HG02588 (cell line): Measurements from ENCODE around the gene PLEKHA6.

Source experiments
- ATAC-seq: cut with Tn5 transposase; IDR thresholded peaks from one replicate; pipeline ENCODE4 v1.9.1; 2021; ENCODE audit warnings: mild to moderate bottlenecking, moderate library complexity; ENCODE audit not compliant: unreplicated experiment

Gene PLEKHA6

DNA sequence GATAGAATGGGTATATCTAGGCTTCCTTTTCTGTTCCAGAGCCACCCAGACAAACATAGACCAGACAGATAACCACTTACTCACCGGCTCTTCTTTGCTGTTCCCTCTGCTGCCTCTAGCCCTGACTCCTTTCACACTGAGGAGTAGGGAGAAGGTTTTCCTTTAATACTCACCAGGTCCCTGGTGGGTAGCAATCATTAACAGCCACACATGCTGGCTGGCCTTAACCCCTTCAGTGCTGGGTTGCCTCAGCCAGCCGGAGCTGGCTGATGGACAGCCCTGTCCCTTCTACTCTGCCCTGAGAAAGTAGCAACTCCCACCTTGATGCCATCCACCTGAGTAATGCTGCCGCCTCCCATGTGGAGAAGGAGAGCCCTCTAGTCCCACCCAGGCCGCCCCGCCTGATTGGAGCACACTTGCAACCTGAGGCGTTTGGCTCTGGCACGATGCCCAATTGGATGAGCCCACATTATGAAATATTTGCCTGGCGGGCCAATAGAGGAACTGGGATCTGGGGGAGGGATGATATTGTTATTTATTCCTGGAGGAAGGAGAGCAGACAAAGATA is 71.6 kb downstream of the PLEKHA6 start:
- ATAC-seq = no peak

DNA sequence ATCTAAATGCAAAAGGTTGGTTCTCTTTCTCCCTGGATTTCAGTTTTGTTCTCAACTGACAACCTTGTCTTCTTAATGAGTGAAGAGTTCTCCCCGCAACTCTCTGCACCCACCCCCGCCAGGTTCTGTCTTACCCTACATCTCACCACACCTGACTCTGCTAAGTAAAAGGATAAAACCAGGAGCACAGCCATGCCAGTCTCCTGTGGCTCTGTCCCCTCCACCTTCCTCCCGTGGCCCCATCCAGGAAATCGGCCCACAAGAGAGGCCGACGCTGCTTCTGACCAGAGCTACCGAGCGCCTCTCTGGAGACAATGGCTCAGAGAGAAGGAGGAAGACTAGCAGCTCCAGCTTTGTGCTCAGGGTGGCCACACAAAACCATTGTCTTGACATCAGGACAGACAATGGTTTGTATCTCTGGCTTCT is 72.2 kb downstream of the PLEKHA6 start:
- no peak for ATAC-seq

DNA sequence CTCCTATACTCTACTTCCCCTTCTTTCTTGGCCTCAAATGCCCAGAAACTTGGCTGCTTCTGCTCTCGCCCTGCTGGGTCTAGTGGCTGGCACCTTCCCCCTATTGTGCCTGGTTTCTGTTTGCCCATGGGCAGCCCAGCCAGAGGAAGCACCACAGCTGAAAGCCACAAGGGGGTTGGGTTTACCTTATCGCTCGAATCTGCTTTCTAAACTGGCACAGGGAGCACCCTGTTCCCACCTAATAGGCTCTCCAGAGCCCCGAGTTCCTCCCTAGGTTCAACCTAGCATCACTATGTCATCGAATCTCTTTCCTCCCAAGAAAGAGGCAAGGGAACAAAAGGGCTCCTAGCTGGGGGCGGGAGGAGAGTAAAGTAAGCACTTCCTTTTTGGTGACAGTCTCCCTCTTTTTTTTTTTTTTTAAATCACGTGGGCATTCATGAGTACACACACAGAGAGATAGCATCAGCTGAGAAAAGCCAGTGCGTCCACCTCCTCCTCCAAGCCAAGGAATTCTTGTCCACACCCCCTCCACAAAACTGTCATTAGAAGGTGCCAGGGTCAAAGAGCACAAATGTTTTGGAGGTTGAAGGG is 72.8 kb downstream of the PLEKHA6 start:
- no peak for ATAC-seq

DNA sequence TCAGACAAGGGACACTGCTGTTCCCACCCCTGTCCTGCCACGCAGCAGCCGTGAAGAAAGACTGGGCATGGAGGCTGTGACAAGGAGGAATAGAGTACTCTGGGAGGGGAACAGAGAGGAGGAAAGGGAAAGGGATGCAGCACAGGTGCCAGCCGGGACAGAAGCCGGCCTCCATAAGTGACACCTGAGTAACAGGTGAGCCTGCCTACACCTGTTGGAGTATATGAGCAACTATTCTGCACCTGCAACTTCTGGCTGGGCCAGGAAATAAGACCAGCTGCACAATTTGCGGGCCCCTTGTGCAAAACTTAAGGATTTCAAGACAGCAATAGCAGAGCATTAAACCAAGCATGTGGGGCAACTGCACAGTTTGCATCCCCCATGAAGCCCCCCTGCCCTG is 73.4 kb downstream of the PLEKHA6 start:
- no peak for ATAC-seq

DNA sequence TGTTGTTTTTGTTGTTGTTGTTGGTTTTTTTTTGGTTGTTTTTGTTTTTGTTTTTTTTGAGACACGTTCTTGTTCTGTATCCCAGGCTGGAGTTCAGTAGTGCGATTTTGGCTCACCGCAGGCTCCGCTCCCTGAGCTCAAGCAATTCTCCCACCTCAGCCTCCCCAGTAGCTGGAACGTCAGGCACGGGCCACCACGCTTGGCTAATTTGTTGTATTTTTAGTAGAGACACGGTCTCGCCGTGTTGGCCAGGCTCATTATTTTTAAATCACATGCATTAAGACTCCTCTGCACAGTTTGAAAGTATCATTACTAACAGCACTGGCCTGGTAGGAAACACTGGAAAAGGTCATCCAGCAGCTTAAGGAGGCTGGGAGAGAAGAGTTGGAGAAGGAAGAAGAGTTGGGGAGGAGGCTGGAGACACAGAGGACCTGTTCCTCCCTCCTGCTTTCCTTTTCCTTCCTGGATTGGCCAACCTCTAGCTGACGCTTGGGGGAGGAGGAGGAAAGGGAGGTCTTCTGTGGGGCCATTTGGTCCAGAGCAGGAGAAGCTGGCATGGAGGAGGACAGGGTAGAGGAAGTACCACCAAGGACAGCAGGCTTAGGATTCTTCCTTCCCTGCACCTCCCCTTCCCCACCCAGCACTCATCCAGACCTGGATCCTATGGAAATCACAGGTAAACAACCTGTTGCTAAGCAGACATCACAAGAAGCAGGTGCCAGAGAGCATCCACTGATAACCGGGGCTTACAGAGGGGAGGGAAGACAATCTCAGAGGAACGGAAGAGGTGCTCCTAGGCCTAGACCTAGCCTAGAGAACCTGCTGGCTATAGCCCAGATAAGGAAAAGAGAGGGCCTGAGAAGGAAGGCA is 74.1 kb downstream of the PLEKHA6 start:
- ATAC-seq = no peak

DNA sequence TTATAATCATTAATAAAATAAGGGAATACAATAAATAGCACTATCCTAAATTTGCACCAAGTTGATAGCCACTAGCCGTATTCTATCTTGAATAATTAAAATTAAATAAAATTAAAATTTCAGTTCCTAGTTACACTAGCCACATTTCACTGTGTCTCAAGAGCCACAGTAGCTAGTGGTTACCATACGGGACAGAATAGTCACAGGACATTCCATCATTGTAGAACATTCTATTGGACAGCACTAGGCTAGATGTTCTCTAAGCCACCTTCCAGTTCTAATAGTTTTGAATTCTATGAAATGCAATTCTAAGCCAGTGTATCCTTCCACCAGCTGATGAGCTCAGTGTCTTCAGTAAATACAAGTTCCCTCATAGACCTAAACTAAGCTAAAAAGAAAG is 74.8 kb downstream of the PLEKHA6 start:
- no peak for ATAC-seq

DNA sequence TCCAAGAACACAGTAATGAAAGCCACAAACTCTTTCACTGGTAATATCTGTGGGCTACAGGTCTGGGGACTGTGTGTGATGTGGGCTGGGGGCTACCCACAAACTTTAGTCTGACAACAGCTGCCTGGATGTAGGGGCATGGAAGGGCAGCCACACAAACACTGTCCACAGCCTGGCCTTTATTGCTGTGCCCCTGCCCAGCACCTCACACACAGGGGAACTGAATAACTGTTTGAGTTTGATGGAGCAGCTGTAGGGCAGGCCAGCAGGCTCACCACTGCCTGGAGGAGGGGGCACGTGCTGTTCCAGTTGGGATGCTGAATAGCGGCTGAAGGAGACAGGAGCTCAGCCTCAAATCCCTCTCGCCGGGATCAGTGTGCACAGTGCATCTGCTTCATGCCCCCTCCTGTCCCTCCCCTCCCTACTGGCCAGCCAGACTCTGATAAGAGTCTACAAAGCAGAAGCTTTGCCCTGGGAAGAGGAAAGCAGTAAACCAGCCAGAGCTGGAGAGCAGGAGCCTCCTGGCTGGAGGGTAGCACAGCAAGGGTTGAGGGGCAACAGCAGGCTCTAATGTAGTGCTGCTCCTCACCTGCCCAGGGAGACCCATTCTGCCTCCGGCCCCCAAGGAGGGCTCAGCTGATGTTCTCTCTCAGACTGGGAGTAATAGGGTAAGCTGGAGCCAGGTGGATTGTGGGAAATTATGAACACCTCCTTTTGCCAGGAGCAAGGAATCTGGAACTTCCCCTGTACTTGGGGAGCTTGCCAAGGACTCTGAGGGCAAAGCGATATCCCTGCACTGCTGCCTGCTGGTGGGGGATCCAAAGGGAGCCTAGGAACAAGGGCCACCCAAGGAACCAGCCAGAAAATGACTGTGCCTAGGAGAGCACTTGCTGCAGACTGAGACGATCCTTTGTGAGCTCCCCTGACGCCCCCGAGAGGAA is 75.7 kb downstream of the PLEKHA6 start:
- no peak for ATAC-seq

DNA sequence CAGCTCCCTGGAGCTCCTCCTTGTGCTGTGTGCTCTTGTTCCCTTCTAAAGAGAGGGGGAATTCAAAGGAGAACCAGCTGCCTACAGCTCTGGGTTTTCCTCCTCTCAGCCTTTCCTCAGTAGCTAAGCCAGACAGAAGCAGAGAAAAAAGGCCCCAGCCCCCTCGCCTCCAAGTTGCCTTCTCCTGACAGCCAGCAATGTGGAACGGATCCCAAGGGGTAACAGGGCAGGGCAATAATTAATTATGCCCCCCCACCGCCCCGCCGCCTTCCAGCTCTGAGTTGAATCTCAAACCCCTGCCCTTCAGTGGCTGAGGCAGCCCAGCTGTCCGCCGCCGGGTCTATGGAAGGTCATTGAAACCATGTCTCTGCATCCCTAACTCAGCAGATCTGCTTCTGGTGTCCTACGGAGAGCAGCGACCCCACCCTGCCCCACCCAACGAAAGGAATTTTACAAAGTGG is 76.9 kb downstream of the PLEKHA6 start:
- no peak for ATAC-seq

DNA sequence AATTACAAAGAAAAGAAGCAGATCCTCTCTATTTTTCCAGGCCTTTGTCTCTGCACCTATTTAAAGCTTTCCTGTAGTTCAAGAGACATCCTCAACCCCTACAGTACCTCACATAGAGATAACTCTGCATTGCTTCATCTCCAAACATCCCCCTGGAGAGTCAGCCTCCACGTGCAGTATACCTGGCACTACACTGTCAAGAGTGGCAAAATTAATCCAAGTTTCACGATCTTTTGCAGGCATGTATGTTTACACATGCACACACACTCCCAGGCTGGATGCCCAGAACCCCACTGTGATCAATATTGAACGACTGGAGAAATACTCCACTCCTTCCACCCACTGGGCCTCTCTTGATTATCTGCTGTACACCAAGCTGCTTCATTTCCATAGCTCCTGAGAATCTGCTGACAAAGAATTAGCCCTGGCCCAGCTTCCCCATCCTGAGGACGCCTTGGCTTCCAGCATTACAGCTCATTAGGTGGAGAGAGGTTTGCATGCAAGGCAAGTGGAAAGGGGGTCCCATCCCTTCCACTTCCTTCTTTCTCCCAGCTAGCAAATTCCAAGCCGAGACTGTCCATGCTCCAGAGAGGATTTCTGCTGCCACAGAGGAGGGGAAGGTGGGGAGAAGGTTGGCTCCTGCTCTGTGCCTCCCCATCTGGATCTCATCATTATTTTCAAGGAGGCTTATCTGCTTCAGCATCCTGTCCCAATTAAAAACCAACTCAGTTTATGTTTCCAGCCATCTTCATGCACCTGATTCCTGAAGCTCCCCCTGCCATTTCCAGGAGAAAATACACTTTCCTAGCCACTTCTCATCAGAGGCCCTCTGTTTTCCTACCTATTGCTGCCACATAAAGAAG is 79.4 kb downstream of the PLEKHA6 start:
- no peak for ATAC-seq

DNA sequence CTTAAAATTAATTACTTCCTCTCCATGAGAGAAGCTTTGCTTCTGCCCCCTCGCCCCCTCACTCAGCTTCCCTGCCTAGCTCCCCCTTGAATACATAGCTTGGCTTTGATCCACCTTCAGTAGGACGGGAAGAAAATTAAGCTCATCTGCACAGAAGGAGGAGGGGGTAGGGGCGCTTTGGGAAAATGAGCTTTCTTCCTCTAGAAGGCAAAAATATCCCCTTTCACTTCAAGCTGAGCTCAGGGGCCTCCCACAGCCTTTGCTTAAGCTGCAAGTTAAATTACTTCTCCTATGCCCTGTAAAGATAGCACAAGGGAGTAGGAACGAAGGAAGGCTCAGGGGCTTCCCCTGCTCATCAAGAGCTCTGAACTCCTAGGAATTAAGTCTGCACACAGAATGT is 80.8 kb downstream of the PLEKHA6 start:
- ATAC-seq = no peak

DNA sequence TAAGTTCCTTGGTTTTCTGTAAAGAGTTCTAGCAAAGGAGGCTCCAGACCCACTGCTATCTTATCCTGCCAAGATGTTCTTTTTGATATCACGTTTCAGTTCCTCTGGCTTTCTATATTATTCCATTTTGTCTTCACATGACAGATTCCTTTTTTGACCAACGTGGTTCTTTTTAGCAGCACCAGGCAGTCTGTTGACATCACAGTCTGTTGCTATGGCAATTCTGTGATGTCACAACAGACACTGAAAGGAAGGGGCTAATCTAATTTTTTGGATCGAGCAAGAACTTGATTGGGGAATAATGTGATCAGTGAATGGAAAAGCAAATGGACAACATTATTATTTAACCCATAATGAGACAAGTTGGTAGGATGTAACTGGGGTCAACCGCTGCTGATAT is 81.5 kb downstream of the PLEKHA6 start:
- ATAC-seq = no peak

DNA sequence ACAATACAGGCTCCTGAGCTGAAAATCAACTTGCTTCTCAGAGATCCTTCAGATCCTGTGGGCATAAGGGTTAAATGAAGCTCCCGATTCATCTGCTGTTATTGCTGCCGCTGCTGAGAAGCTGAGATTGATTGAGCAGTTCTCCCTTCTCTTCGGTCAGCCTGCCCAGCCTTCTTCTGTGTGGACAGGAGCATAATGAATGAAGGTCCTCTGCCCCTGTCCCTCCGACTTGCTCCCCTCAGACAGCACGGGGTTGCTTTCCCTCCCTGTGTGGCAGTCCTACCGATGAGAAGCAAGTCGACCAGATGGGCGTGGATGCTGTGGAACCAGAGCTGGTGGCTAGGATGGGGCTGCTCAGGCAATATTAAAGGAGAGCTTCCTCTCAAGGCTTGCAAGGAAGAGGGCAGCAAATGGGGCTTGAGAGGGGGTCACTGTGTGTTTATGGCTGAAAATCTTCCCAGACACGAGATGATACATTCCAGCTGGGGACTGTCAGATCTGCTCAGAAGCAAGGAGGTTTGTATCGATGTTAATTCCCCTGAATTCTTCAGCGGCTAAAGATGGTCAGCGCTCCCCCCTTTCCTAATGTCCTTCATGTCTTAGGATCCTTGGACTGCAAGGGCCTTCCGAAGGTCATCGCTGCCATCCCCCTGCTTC is 82.0 kb downstream of the PLEKHA6 start:
- ATAC-seq = no peak

DNA sequence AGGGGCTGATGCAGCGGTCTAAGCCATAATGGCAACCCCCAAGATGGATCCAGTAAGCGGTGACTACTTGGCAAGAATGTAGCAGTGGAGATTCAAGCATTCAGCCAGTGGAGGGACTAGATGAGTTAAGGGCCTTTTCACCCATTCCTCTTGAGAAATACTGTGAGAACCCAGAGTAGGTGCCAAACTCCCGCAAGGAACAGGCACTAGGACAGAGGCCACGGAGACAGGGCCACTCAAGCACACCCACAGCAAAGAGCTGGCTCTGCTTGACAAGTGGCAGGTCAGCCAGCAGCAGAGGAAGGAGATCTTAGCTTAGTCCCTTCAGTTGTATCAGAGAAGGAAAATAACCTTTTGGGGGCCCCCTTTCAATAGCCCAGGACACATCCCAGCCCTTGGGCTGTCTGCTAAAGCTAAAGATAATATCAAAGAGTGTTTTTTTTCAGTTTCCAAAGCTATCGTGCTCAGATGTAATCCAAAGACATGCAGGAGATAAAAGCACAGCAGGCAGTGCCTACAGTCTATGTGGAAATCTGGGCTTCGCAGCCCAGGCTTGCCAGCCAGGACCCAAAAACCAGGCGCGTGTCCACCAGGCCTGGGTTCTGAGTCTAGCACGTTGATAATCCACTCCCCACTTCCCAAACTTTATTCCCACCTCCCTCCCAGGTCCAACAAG is 83.9 kb downstream of the PLEKHA6 start:
- no peak for ATAC-seq

DNA sequence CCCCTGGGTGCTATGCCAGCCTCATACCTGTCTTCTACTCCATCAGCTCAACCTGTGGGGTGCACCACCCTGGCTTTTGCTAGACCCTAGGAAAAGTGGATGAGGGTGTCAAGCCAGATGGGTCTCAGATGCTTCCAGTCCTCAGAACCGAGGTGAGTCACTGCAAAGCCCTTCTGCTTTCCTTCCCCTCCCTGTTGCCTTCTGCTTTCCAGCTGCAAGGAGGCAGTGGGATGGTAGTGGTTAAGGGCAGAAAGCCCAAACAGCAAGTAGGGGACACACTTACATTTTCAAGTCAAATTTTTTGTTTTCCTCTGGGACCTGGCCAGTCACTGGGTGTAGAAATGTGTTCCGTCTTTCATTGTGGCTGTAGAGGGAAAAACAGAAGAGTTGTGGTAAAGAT is 85.3 kb downstream of the PLEKHA6 start:
- ATAC-seq = no peak

DNA sequence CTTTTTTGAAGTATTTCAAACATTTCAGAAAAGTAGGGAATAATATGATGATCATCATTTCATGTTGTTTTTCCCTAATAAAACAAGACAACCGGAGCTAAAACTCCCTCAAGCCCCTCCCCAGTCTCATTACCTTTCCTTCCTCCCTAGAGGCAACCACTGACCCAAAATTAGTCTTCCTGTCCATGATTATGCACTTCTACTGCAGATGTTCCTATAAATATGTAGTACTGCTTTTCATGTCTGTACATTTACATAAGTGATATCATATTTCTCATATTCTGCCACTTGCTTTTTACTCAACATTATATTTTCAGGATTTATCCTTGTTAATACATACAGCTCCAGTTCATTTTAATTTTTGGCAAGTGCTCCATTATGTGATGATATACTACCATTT is 87.2 kb downstream of the PLEKHA6 start:
- no peak for ATAC-seq

DNA sequence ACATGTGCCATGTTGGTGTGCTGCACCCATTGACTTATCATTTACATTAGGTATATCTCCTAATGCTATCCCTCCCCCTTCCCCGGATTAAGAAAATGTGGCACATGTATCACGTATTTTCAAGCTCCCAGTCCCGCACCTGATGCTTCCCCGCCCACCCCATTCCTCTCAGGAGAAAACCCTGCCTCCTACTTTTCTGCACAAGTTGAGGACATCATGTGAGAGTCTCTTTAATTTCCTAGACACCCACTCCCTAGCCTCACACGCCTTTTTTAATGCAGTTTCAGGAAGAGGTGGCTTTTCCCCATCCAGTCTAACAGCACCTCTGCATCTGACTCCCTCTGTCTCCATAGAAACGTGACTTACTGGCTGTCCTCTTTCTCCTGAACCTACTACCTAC is 87.8 kb downstream of the PLEKHA6 start:
- ATAC-seq = no peak

DNA sequence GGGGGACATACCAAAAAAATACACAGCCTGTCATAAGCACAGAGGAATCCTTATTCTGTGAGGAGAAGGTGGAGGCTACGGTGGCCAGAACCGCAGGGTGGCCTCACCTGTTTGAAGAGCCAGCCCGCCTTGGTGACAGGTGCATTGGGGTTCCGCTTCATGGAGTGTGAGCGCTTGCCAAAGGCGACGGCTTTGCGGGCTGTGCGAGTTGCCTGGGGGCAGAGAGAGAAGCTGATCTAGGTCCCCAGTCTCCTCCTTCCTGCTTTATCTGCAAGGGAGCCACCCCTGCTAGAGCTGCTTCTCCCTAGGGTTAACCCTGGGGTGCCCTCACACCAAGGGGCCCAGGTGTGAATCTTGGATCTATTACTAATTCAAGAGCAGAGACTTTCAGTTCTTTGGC is 91.6 kb downstream of the PLEKHA6 start:
- no peak for ATAC-seq

DNA sequence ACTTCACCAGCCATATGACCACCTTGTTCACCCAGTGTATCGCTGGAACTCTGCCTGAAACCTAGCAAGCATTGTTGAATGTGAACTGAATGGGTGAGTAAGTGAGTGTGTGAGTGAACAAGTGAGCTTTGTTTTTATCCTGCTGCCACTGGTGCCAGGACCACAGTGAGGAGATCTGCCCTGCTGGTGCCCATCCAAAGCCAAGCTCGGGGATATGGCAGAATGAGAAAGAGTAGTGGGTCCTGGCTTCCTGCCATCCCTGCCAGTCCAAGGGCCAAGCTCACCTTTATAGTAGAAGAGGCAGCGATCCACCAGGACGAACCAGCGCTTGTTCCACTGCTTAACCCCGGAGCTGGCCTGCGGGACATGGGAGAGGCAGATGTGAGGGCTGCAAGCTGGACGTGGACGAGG is 92.5 kb downstream of the PLEKHA6 start:
- no peak for ATAC-seq

DNA sequence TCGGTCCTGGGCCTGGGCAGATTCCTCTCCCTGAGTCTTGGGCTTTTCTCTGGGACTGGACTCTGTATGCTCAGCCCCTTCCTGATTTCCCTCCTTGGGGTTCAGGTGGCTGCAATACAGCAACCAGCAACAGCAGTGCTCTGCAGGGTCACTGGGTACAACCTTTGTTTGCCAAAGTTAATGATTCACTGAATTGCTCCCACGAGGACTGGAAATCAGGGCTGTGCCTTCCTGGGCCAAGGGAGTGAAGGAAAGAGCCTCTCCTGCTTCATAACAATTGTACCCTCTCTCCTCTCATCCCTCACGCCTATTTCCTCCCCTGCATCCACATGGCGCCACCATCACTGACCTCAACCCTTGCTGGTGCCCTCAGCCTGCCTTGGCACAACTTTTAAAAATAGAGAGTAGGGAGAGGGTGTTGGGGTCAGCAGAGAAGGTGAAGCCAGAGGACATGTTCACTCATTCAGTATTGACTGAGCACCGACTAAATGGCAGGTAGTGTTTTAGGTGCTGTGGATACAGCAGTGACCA is 93.2 kb downstream of the PLEKHA6 start:
- no peak for ATAC-seq
